Activated T-helper 17 cell treated with anti-CD3 and anti-CD28 coated beads, Interleukin-2, amount 50 U/mL, for 72 hours (primary cell): ENCODE results near the gene COL16A1. TPM values are rescaled to one million over a fixed set of nuclear protein-coding genes. Genes with fewer than 3 reads are reported as not detected.

ENCODE experiments used
- ATAC-seq: fragments of 150-1000 bp; cut with Tn5 transposase; replicated peaks from 2 replicates; pipeline ENCODE4 v1.10.0; 2021; ENCODE audit warnings: mild to moderate bottlenecking, moderate library complexity
- H3K27ac Mint-ChIP-seq: one replicate; pipeline ENCODE4 v1.8.0; 2022; ENCODE audit warnings: mixed read lengths
- H3K27me3 Mint-ChIP-seq: one replicate; pipeline ENCODE4 v1.8.0; 2022; ENCODE audit warnings: mixed read lengths
- H3K36me3 Mint-ChIP-seq: one replicate; pipeline ENCODE4 v1.8.0; 2022; ENCODE audit warnings: low read depth, mild to moderate bottlenecking, mixed read lengths
- H3K4me1 Mint-ChIP-seq: one replicate; pipeline ENCODE4 v1.8.0; 2022; ENCODE audit warnings: mixed read lengths
- H3K4me3 Mint-ChIP-seq: one replicate; pipeline ENCODE4 v1.8.0; 2022; ENCODE audit warnings: mild to moderate bottlenecking, mixed read lengths
- H3K9me3 Mint-ChIP-seq: one replicate; pipeline ENCODE4 v1.8.0; 2022; ENCODE audit warnings: mixed read lengths
- total RNA-seq, 2 donors: library from RNA; stranded (reverse); gene quantifications; one replicate each; pipeline ENCODE4 v1.2.3, GENCODE V29; 2022

Gene COL16A1
- total RNA-seq, 2 donors from 2014 or later, result not detected

- H3K27ac Mint-ChIP-seq, result no peak overlapping the region
- H3K36me3 Mint-ChIP-seq, result no peaks in the 10 kb centered on the region
- ATAC-seq, result no peak
- peaks cover 11% of the 10 kb centered on the region for H3K27me3 Mint-ChIP-seq
- H3K4me3 Mint-ChIP-seq, result no peak overlapping the region
- H3K9me3 Mint-ChIP-seq, result no peaks in the 10 kb centered on the region
- peaks cover 18% of the 10 kb centered on the region for H3K4me1 Mint-ChIP-seq
These were observed 2.7 kb upstream of the COL16A1 start for GRCh38 chr1:31706384-31707058.

- peak; percentile 87 for ATAC-seq
- Mint-ChIP-seq H3K27ac (peak overlapping the region; percentile 80), H3K9me3 (no peaks in the 10 kb centered on the region), H3K36me3 (no peaks in the 10 kb centered on the region), H3K4me3 (peak overlapping the region; percentile 69), H3K4me1 (peaks cover 23% of the 10 kb centered on the region), H3K27me3 (peaks cover 11% of the 10 kb centered on the region)
These were observed 1.5 kb upstream of the COL16A1 start for GRCh38 chr1:31705080-31705866.

- peaks cover 23% of the 10 kb centered on the region for H3K4me1 Mint-ChIP-seq
- no peak for ATAC-seq
- H3K36me3 Mint-ChIP-seq, result no peaks in the 10 kb centered on the region
- H3K9me3 Mint-ChIP-seq, result no peaks in the 10 kb centered on the region
- peak overlapping the region; percentile 69 for H3K4me3 Mint-ChIP-seq
- peak overlapping the region; percentile 80 for H3K27ac Mint-ChIP-seq
- peaks cover 11% of the 10 kb centered on the region for H3K27me3 Mint-ChIP-seq
These were observed 658 bp upstream of the COL16A1 start for GRCh38 chr1:31704271-31705079.

- no peak for ATAC-seq
- no peaks in the 10 kb centered on the region for H3K9me3 Mint-ChIP-seq
- H3K4me1 Mint-ChIP-seq, result peaks cover 29% of the 10 kb centered on the region
- H3K27me3 Mint-ChIP-seq, result peaks cover 6% of the 10 kb centered on the region
- H3K27ac Mint-ChIP-seq, result no peak overlapping the region
- H3K36me3 Mint-ChIP-seq, result no peaks in the 10 kb centered on the region
- no peak overlapping the region for H3K4me3 Mint-ChIP-seq
These were observed 897 bp downstream of the COL16A1 start for GRCh38 chr1:31702836-31703404.

GRCh38 chr1:31701091-31701736, 2.6 kb downstream of the COL16A1 start:
- Mint-ChIP-seq H3K27me3 (peaks cover 6% of the 10 kb centered on the region), H3K4me1 (peaks cover 24% of the 10 kb centered on the region), H3K9me3 (no peaks in the 10 kb centered on the region), H3K36me3 (no peaks in the 10 kb centered on the region), H3K4me3 (no peak overlapping the region), H3K27ac (peak overlapping the region; percentile 38)
- no peak for ATAC-seq

GRCh38 chr1:31700468-31701090, 3.2 kb downstream of the COL16A1 start:
- peak overlapping the region; percentile 38 for H3K27ac Mint-ChIP-seq
- H3K9me3 Mint-ChIP-seq, result no peaks in the 10 kb centered on the region
- H3K36me3 Mint-ChIP-seq, result no peaks in the 10 kb centered on the region
- peaks cover 22% of the 10 kb centered on the region for H3K4me1 Mint-ChIP-seq
- peaks cover 6% of the 10 kb centered on the region for H3K27me3 Mint-ChIP-seq
- ATAC-seq, result no peak
- no peak overlapping the region for H3K4me3 Mint-ChIP-seq

- no peak overlapping the region for H3K27ac Mint-ChIP-seq
- no peak overlapping the region for H3K4me3 Mint-ChIP-seq
- H3K4me1 Mint-ChIP-seq, result peaks cover 12% of the 10 kb centered on the region
- H3K9me3 Mint-ChIP-seq, result no peaks in the 10 kb centered on the region
- no peaks in the 10 kb centered on the region for H3K36me3 Mint-ChIP-seq
- no peak for ATAC-seq
- peaks cover under 1% of the 10 kb centered on the region for H3K27me3 Mint-ChIP-seq
These were observed 4.4 kb downstream of the COL16A1 start for GRCh38 chr1:31699341-31699891.

GRCh38 chr1:31697369-31697984, 6.3 kb downstream of the COL16A1 start:
- no peak for ATAC-seq
- Mint-ChIP-seq H3K4me1 (peaks cover 12% of the 10 kb centered on the region), H3K27ac (no peak overlapping the region), H3K36me3 (no peaks in the 10 kb centered on the region), H3K9me3 (no peaks in the 10 kb centered on the region), H3K4me3 (no peak overlapping the region), H3K27me3 (no peaks in the 10 kb centered on the region)

- peaks cover 12% of the 10 kb centered on the region for H3K4me1 Mint-ChIP-seq
- no peaks in the 10 kb centered on the region for H3K36me3 Mint-ChIP-seq
- H3K27ac Mint-ChIP-seq, result no peak overlapping the region
- no peak overlapping the region for H3K4me3 Mint-ChIP-seq
- ATAC-seq, result no peak
- no peaks in the 10 kb centered on the region for H3K9me3 Mint-ChIP-seq
- no peaks in the 10 kb centered on the region for H3K27me3 Mint-ChIP-seq
These were observed 7.6 kb downstream of the COL16A1 start for GRCh38 chr1:31696242-31696641.

- Mint-ChIP-seq H3K4me3 (no peak overlapping the region), H3K36me3 (no peaks in the 10 kb centered on the region), H3K27me3 (no peaks in the 10 kb centered on the region), H3K4me1 (peaks cover 7% of the 10 kb centered on the region), H3K9me3 (no peaks in the 10 kb centered on the region), H3K27ac (no peak overlapping the region)
- ATAC-seq, result no peak
These were observed 8.5 kb downstream of the COL16A1 start for GRCh38 chr1:31695327-31695726.

GRCh38 chr1:31694964-31695313, 8.9 kb downstream of the COL16A1 start:
- no peak overlapping the region for H3K27ac Mint-ChIP-seq
- no peaks in the 10 kb centered on the region for H3K9me3 Mint-ChIP-seq
- H3K36me3 Mint-ChIP-seq, result no peaks in the 10 kb centered on the region

GRCh38 chr1:31694069-31694963, 9.5 kb downstream of the COL16A1 start:
- H3K27me3 Mint-ChIP-seq, result no peaks in the 10 kb centered on the region
- no peak overlapping the region for H3K4me3 Mint-ChIP-seq
- no peak overlapping the region for H3K27ac Mint-ChIP-seq
- ATAC-seq, result no peak
- H3K36me3 Mint-ChIP-seq, result no peaks in the 10 kb centered on the region
- no peaks in the 10 kb centered on the region for H3K9me3 Mint-ChIP-seq
- peaks cover 5% of the 10 kb centered on the region for H3K4me1 Mint-ChIP-seq

More at GRCh38 chr1:31694964-31695313, 8.9 kb downstream of the COL16A1 start:
- no peak for ATAC-seq
- Mint-ChIP-seq H3K4me3 (no peak overlapping the region), H3K27me3 (no peaks in the 10 kb centered on the region), H3K4me1 (peaks cover 6% of the 10 kb centered on the region)
